ENCODE results near the gene FARS2. TPM values are rescaled to one million over a fixed set of nuclear protein-coding genes. Genes with fewer than 3 reads are reported as not detected.
"Not testable (repeated sequence)": the region's sequence is repeated elsewhere in the genome, so short reads cannot be mapped to it uniquely, and the experiment has no call there.

FARS2 gene
- total RNA-seq, 1 donor from 2014 or later, result 11.8 TPM

DNA sequence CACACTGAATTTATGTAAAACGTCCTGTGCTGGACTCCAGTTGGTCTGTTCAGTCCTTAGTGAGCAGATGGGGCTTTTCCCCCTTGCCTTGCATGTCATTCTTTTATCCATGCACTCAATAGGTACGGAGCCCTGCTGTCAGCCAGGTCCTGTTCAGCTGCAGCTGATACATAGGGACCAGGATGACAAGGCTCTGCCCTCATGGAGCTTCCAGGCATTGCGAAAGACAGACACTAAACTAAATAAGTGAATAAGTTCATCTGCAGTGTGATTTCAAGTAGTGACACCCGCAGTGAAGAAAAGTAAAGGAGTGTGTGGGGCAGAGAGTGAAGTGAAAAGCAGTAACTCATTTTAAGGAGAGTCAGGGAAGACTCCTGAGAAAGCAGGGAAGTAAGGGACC, 421.2 kb downstream of the FARS2 start:
- Mint-ChIP-seq H3K4me1 (ENCODE audit: low read depth) (peaks cover 11% of the 10 kb centered on the region), H3K4me3 (ENCODE audit: unreplicated experiment) (no peak overlapping the region), H3K36me3 (ENCODE audit: low read depth) (no peaks in the 10 kb centered on the region), H3K9me3 (ENCODE audit: low read depth) (peaks cover 2% of the 10 kb centered on the region), H3K27ac (ENCODE audit: unreplicated experiment) (no peak overlapping the region), H3K27me3 (ENCODE audit: low read depth) (no peaks in the 10 kb centered on the region)
- no peak for DNase-seq (ENCODE audit: low spot score)
- TF ChIP-seq CTCF (IDR thresholded peaks at IDR 0.05), result no peak

DNA sequence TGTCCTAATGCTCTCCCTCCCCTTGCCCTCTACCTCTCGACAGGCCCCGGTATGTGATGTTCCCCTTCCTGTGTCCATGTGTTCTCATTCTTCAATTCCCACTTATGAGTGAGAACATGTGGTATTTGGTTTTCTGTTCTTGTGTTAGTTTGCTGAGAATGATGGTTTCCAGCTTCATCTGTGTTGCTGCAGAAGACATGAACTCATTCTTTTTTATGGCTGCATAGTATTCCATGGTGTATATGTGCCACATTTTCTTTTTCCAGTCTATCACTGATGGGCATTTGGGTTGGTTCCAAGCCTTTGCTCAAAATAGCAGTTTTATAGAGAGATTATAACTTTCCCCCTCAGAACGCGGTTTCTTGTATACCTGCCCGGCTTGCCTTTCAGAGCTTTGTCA, 422.4 kb downstream of the FARS2 start:
- not testable (repeated sequence) for H3K9me3 Mint-ChIP-seq (ENCODE audit: low read depth); DNase-seq (ENCODE audit: low spot score); H3K36me3 Mint-ChIP-seq (ENCODE audit: low read depth); H3K27ac Mint-ChIP-seq (ENCODE audit: unreplicated experiment); H3K27me3 Mint-ChIP-seq (ENCODE audit: low read depth); H3K4me3 Mint-ChIP-seq (ENCODE audit: unreplicated experiment)
- peaks cover 11% of the 10 kb centered on the region for H3K4me1 Mint-ChIP-seq (ENCODE audit: low read depth)

DNA sequence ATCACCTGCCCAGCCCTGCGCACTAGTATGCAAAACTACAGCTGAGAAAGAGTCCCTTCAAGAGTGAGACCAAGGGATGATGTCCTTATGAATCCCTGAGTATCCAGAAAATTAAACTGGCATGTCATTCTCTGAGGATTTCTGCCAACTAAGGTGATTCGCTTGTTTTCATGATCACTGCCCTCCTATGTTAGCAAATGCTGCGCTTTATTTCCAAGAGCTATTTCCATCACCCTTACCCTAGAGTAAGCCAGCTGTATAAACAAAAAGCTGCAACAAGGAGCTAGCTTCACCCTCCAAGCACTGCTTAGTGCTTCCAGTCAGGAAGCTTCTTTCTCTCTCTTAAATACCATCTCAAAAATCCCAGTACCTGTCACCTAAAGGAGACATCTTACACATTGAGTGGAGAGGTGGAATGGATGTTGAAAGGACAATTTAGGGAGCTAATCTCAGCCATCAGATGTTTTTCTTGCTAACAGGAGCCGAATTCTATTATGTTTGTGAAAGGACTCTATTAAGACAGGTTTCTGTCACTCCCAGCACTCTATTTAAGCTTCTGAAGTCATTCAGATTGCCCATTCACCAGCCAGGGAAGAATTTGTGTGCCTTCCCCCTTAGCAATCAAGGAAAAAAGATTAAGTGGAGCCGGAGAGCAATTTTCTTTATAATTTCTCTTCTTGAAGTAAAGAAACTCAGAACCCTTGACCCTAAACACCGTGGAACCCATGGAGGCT, 423.2 kb downstream of the FARS2 start:
- Mint-ChIP-seq H3K4me3 (ENCODE audit: unreplicated experiment) (no peak overlapping the region), H3K27ac (ENCODE audit: unreplicated experiment) (no peak overlapping the region), H3K36me3 (ENCODE audit: low read depth) (no peaks in the 10 kb centered on the region), H3K27me3 (ENCODE audit: low read depth) (no peaks in the 10 kb centered on the region), H3K4me1 (ENCODE audit: low read depth) (peaks cover 11% of the 10 kb centered on the region), H3K9me3 (ENCODE audit: low read depth) (peaks cover 2% of the 10 kb centered on the region)
- TF ChIP-seq CTCF (IDR thresholded peaks at IDR 0.05), result no peak
- no peak for DNase-seq (ENCODE audit: low spot score)

DNA sequence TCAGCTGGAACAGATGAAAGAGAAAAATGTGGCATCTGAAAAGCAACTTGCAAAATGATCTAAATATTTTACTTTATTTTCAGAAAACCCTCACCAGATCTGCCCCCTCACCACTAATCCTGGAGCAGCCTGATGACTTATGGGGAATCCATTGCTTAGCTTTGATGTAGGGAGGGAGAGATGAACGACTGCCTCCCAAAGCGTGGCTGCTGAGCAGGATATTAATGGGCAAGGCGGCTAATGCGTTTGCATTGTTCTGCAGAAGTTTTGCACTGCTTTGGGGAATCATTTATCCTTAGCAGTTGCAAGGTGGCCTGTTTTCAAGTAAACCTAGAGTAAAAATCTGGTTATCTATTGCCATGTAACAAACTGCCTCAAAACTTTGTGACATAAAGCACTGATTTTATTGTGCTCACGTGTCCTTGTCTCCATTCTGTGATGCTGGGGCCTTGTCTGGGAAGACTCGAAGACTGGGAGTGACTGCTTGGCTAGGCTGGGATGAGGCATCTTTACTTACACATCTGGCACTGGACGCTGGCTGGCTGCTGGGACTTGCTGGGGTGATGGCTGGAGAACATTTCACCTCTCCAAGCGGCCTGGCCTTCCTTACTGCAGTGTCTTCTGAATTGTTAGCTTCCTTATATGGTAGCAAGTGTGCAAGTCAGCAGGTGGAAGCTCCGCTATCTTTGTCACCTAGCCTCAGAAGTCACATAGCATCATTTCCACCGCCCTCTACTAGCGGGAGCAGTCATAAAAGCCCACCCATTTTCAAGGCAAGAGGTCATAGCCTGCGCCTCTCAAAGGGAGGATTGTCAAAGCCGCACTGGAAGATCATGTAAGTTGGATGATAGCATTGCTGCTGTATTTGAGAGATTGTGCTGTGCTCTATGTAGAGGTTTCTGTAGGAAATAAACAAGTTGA, 432.2 kb downstream of the FARS2 start:
- TF ChIP-seq CTCF (IDR thresholded peaks at IDR 0.05), result no peak
- Mint-ChIP-seq H3K4me1 (ENCODE audit: low read depth) (peaks cover 18% of the 10 kb centered on the region), H3K27ac (ENCODE audit: unreplicated experiment) (no peak overlapping the region), H3K4me3 (ENCODE audit: unreplicated experiment) (no peak overlapping the region), H3K9me3 (ENCODE audit: low read depth) (peaks cover 24% of the 10 kb centered on the region), H3K27me3 (ENCODE audit: low read depth) (no peaks in the 10 kb centered on the region), H3K36me3 (ENCODE audit: low read depth) (peaks cover 9% of the 10 kb centered on the region)
- DNase-seq (ENCODE audit: low spot score), result no peak

DNA sequence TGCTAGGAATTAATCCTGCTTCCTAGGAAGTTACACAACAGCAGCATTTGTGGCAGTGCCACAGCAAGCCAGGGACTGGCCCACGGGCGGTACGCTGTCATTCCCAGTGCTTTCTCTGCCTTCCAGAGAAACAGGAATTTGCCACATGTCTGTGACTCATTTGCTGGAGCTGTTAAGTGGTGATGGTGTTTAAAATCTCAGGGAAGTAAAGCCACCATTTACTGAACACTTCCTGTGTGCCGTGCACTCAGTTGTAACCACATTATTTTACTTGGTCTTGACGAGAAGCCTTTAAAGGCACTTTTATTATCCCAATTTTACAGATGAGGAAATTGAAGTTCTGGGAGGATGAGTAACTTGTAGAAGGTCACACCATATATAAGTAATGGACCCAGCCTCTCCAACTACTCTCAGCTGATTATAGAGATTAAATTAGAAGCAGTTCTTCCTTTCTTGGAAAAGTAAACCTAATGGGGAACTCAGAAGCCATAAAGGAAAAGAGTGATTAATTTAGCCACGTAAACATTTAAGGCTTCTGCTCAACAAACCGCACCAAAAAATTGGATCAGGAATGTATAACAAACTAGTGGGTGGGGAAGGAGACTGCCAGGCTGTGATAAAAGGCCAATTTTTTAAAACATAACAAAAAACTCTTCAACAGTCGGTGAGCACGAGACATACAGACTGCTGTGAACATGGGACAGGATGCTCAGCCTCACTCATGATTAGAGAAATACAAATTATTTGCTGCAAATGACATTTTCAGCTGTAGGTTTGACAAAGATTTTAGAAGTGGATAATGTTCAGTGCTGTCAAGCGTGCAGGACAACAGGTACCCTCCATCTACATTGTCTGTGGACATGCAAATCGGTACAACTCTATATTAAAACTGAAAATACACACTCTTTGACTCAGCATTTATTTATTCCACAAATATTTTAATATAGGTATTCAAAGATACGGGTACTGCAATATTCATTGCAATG, 434.2 kb downstream of the FARS2 start:
- Mint-ChIP-seq H3K9me3 (ENCODE audit: low read depth) (peaks cover 18% of the 10 kb centered on the region), H3K27me3 (ENCODE audit: low read depth) (no peaks in the 10 kb centered on the region), H3K27ac (ENCODE audit: unreplicated experiment) (peak overlapping the region; percentile 83), H3K4me3 (ENCODE audit: unreplicated experiment) (no peak overlapping the region), H3K36me3 (ENCODE audit: low read depth) (peaks cover 4% of the 10 kb centered on the region), H3K4me1 (ENCODE audit: low read depth) (peaks cover 18% of the 10 kb centered on the region)
- no peak for DNase-seq (ENCODE audit: low spot score)
- TF ChIP-seq CTCF (IDR thresholded peaks at IDR 0.05), result no peak

All from chondrocyte (in vitro differentiated cells).